WTC11 (cell line): ENCODE results near the gene INMT.

Experiments used
- CREB1 ChIP-seq: sonication (generic); formaldehyde crosslinking; IDR thresholded peaks from 2 replicates; pipeline ENCODE4 v1.8.0; 2023; ENCODE audit warnings: mild to moderate bottlenecking, missing genetic modification reagents
- ELF4 ChIP-seq: sonication (generic); formaldehyde crosslinking; IDR thresholded peaks from 2 replicates; pipeline ENCODE4 v1.8.1; 2022; ENCODE audit warnings: low read depth, mild to moderate bottlenecking, moderate library complexity, missing genetic modification reagents
- IRF2 ChIP-seq: sonication (generic); formaldehyde crosslinking; IDR thresholded peaks from 2 replicates; pipeline ENCODE4 v1.8.0; 2022; ENCODE audit warnings: low read depth, missing genetic modification reagents, borderline replicate concordance
- MXD4 ChIP-seq: fragments of 250-450 bp; sonication (Bioruptor Pico); IDR thresholded peaks from 2 replicates; pipeline ENCODE4 v1.8.0; 2021; ENCODE audit warnings: mild to moderate bottlenecking, moderate library complexity, borderline replicate concordance
- NR1H2 ChIP-seq: sonication (generic); formaldehyde crosslinking; IDR thresholded peaks from 2 replicates; pipeline ENCODE4 v1.9.0; 2021; ENCODE audit warnings: mild to moderate bottlenecking, moderate library complexity, missing genetic modification reagents
- TCF7 ChIP-seq: sonication (generic); formaldehyde crosslinking; IDR thresholded peaks from 2 replicates; pipeline ENCODE4 v1.8.0; 2022; ENCODE audit warnings: mild to moderate bottlenecking, low read depth, missing genetic modification reagents, moderate library complexity
- ZNF121 ChIP-seq: sonication (generic); formaldehyde crosslinking; IDR thresholded peaks from 2 replicates; pipeline ENCODE4 v1.8.0; 2023; ENCODE audit warnings: missing genetic modification reagents
- TF ChIP-seq, protein P1 (sequence below): sonication (generic); formaldehyde crosslinking; IDR thresholded peaks from 2 replicates; pipeline ENCODE4 v1.8.0; 2022; ENCODE audit warnings: mild to moderate bottlenecking, missing genetic modification reagents
- TF ChIP-seq, protein P2 (sequence below): sonication (generic); formaldehyde crosslinking; IDR thresholded peaks from 2 replicates; pipeline ENCODE4 v1.8.0; 2022; ENCODE audit warnings: mild to moderate bottlenecking, missing genetic modification reagents
- TF ChIP-seq, protein P3 (sequence below): sonication (generic); formaldehyde crosslinking; IDR thresholded peaks from 2 replicates; pipeline ENCODE4 v1.8.1; 2023; ENCODE audit warnings: mild to moderate bottlenecking, missing genetic modification reagents, borderline replicate concordance
- TF ChIP-seq, protein P4 (sequence below): sonication (generic); formaldehyde crosslinking; IDR thresholded peaks from 2 replicates; pipeline ENCODE4 v1.8.1; 2023; ENCODE audit warnings: mild to moderate bottlenecking, missing genetic modification reagents
- TF ChIP-seq, protein P5 (sequence below): fragments of 200-600 bp; IDR thresholded peaks from 2 replicates; pipeline ENCODE4 v1.8.0; 2022; ENCODE audit warnings: antibody characterized with exemption
- TF ChIP-seq, protein P6 (sequence below): sonication (generic); formaldehyde crosslinking; IDR thresholded peaks from 2 replicates; pipeline ENCODE4 v1.8.0; 2023; ENCODE audit warnings: missing genetic modification reagents

DNA sequence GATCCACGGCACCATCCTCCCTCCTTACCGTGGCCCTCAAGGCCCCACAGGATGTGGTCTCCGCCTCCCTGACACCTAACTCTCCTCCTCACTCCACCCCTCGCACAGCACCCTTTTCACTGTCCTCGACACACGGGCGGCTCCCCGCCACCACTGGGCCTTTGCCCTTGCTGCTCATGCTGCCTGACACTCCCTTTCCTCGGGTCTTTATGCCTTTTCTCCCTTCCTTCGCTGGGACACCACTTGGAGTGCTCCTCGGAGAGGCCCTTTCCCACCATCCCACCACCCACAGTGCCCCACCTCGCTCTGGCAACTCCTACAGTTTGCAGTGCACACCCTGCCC is 7.9 kb upstream of the INMT start:
- TF ChIP-seq, protein P1, sequence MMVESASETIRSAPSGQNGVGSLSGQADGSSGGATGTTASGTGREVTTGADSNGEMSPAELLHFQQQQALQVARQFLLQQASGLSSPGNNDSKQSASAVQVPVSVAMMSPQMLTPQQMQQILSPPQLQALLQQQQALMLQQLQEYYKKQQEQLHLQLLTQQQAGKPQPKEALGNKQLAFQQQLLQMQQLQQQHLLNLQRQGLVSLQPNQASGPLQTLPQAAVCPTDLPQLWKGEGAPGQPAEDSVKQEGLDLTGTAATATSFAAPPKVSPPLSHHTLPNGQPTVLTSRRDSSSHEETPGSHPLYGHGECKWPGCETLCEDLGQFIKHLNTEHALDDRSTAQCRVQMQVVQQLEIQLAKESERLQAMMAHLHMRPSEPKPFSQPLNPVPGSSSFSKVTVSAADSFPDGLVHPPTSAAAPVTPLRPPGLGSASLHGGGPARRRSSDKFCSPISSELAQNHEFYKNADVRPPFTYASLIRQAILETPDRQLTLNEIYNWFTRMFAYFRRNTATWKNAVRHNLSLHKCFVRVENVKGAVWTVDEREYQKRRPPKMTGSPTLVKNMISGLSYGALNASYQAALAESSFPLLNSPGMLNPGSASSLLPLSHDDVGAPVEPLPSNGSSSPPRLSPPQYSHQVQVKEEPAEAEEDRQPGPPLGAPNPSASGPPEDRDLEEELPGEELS (CRISPR knock-in tag), result no peak
- TF ChIP-seq, protein P2, sequence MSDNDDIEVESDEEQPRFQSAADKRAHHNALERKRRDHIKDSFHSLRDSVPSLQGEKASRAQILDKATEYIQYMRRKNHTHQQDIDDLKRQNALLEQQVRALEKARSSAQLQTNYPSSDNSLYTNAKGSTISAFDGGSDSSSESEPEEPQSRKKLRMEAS (CRISPR knock-in tag), result no peak
- no peak for TF ChIP-seq CREB1 (CRISPR knock-in tag)
- TF ChIP-seq TCF7 (CRISPR knock-in tag), result no peak
- TF ChIP-seq MXD4 (CRISPR knock-in tag), result no peak
- TF ChIP-seq, protein P3, sequence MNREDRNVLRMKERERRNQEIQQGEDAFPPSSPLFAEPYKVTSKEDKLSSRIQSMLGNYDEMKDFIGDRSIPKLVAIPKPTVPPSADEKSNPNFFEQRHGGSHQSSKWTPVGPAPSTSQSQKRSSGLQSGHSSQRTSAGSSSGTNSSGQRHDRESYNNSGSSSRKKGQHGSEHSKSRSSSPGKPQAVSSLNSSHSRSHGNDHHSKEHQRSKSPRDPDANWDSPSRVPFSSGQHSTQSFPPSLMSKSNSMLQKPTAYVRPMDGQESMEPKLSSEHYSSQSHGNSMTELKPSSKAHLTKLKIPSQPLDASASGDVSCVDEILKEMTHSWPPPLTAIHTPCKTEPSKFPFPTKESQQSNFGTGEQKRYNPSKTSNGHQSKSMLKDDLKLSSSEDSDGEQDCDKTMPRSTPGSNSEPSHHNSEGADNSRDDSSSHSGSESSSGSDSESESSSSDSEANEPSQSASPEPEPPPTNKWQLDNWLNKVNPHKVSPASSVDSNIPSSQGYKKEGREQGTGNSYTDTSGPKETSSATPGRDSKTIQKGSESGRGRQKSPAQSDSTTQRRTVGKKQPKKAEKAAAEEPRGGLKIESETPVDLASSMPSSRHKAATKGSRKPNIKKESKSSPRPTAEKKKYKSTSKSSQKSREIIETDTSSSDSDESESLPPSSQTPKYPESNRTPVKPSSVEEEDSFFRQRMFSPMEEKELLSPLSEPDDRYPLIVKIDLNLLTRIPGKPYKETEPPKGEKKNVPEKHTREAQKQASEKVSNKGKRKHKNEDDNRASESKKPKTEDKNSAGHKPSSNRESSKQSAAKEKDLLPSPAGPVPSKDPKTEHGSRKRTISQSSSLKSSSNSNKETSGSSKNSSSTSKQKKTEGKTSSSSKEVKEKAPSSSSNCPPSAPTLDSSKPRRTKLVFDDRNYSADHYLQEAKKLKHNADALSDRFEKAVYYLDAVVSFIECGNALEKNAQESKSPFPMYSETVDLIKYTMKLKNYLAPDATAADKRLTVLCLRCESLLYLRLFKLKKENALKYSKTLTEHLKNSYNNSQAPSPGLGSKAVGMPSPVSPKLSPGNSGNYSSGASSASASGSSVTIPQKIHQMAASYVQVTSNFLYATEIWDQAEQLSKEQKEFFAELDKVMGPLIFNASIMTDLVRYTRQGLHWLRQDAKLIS (CRISPR knock-in tag), result no peak
- TF ChIP-seq, protein P4, sequence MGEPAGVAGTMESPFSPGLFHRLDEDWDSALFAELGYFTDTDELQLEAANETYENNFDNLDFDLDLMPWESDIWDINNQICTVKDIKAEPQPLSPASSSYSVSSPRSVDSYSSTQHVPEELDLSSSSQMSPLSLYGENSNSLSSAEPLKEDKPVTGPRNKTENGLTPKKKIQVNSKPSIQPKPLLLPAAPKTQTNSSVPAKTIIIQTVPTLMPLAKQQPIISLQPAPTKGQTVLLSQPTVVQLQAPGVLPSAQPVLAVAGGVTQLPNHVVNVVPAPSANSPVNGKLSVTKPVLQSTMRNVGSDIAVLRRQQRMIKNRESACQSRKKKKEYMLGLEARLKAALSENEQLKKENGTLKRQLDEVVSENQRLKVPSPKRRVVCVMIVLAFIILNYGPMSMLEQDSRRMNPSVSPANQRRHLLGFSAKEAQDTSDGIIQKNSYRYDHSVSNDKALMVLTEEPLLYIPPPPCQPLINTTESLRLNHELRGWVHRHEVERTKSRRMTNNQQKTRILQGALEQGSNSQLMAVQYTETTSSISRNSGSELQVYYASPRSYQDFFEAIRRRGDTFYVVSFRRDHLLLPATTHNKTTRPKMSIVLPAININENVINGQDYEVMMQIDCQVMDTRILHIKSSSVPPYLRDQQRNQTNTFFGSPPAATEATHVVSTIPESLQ (CRISPR knock-in tag), result no peak
- no peak for TF ChIP-seq ELF4 (CRISPR knock-in tag)
- TF ChIP-seq IRF2 (CRISPR knock-in tag), result no peak
- TF ChIP-seq ZNF121, result no peak
- TF ChIP-seq, protein P5, sequence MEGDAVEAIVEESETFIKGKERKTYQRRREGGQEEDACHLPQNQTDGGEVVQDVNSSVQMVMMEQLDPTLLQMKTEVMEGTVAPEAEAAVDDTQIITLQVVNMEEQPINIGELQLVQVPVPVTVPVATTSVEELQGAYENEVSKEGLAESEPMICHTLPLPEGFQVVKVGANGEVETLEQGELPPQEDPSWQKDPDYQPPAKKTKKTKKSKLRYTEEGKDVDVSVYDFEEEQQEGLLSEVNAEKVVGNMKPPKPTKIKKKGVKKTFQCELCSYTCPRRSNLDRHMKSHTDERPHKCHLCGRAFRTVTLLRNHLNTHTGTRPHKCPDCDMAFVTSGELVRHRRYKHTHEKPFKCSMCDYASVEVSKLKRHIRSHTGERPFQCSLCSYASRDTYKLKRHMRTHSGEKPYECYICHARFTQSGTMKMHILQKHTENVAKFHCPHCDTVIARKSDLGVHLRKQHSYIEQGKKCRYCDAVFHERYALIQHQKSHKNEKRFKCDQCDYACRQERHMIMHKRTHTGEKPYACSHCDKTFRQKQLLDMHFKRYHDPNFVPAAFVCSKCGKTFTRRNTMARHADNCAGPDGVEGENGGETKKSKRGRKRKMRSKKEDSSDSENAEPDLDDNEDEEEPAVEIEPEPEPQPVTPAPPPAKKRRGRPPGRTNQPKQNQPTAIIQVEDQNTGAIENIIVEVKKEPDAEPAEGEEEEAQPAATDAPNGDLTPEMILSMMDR, result no peak
- TF ChIP-seq, protein P6, sequence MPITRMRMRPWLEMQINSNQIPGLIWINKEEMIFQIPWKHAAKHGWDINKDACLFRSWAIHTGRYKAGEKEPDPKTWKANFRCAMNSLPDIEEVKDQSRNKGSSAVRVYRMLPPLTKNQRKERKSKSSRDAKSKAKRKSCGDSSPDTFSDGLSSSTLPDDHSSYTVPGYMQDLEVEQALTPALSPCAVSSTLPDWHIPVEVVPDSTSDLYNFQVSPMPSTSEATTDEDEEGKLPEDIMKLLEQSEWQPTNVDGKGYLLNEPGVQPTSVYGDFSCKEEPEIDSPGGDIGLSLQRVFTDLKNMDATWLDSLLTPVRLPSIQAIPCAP (CRISPR knock-in tag), result no peak
- no peak for TF ChIP-seq NR1H2 (CRISPR knock-in tag)
